Mesendoderm (in vitro differentiated cells): ENCODE data around the gene PASK.

ENCODE experiments used
- DNase-seq: peaks from one replicate; pipeline ENCODE4 v3.0.0; 2013
- H2AK5ac ChIP-seq: 2 replicates; pipeline ENCODE4 v1.6.1; 2013; ENCODE audit warnings: low read length, inconsistent platforms
- H2BK120ac ChIP-seq: 2 replicates; pipeline ENCODE4 v1.6.1; 2013; ENCODE audit warnings: low read depth, mild to moderate bottlenecking, low read length, moderate library complexity, mixed read lengths
- H2BK15ac ChIP-seq: replicated peaks from 2 replicates; pipeline ENCODE4 v1.6.1; 2013; ENCODE audit warnings: low read depth, mild to moderate bottlenecking, moderate library complexity
- H2BK5ac ChIP-seq: 2 replicates; pipeline ENCODE4 v1.6.1; 2013; ENCODE audit warnings: low read length, inconsistent platforms
- H3K18ac ChIP-seq: 2 replicates; pipeline ENCODE4 v1.6.1; 2013; ENCODE audit warnings: mild to moderate bottlenecking, low read length, mixed read lengths
- H3K23ac ChIP-seq: one replicate; pipeline ENCODE4 v1.6.1; 2013; ENCODE audit warnings: low read length
- H3K27ac ChIP-seq: 2 replicates; pipeline ENCODE4 v1.5.1; 2013; ENCODE audit warnings: low read depth, mild to moderate bottlenecking, inconsistent platforms, low read length, moderate library complexity
- H3K27me3 ChIP-seq: 2 replicates; pipeline ENCODE4 v1.6.1; 2013; ENCODE audit warnings: low read length, control low read depth, mild to moderate bottlenecking, inconsistent platforms; ENCODE audit not compliant: insufficient read depth, poor library complexity
- H3K36me3 ChIP-seq: 2 replicates; pipeline ENCODE4 v1.6.1; 2013; ENCODE audit warnings: low read length, inconsistent platforms; ENCODE audit not compliant: control insufficient read depth, insufficient read depth
- H3K4ac ChIP-seq: one replicate; pipeline ENCODE4 v1.6.1; 2013; ENCODE audit warnings: low read depth, mild to moderate bottlenecking, low read length, moderate library complexity
- H3K4me1 ChIP-seq: 2 replicates; pipeline ENCODE4 v1.6.1; 2013; ENCODE audit warnings: low read depth, low read length, inconsistent platforms; ENCODE audit not compliant: control insufficient read depth
- H3K4me2 ChIP-seq: 2 replicates; pipeline ENCODE4 v1.6.1; 2013; ENCODE audit warnings: low read length
- H3K4me3 ChIP-seq: 2 replicates; pipeline ENCODE4 v1.5.1; 2013; ENCODE audit warnings: mild to moderate bottlenecking, low read length
- H3K56ac ChIP-seq: one replicate; pipeline ENCODE4 v1.6.1; 2013; ENCODE audit warnings: low read length
- H3K79me1 ChIP-seq: 2 replicates; pipeline ENCODE4 v1.6.1; 2013; ENCODE audit warnings: low read length, inconsistent platforms
- H3K79me2 ChIP-seq: 2 replicates; pipeline ENCODE4 v1.6.1; 2013; ENCODE audit warnings: mild to moderate bottlenecking, low read length; ENCODE audit not compliant: control insufficient read depth, insufficient read depth
- H3K9ac ChIP-seq: 2 replicates; pipeline ENCODE4 v1.6.1; 2013; ENCODE audit warnings: low read length, inconsistent platforms
- H4K5ac ChIP-seq: one replicate; pipeline ENCODE4 v1.6.1; 2013; ENCODE audit warnings: low read length
- H4K8ac ChIP-seq: one replicate; pipeline ENCODE4 v1.6.1; 2013; ENCODE audit warnings: low read depth, mild to moderate bottlenecking, control low read depth, low read length, moderate library complexity
- WGBS: extraction: QIAGEN DNeasy Blood & Tissue Kit; methylation state at CpG from one replicate; pipeline ENCODE4 v1.1.7; 2013; ENCODE audit warnings: low lambda C conversion rate, missing lambda C conversion rate; ENCODE audit not compliant: insufficient coverage; ENCODE audit errors: extremely low coverage; 5-methylcytosine and 5-hydroxymethylcytosine counted together

Gene PASK

GRCh38 chr2:241068942-241069810 lies 80.1 kb downstream of the PASK start:
- Histone ChIP-seq H2BK5ac (no peak overlapping the region), H3K56ac (no peak overlapping the region), H3K4me3 (no peak overlapping the region), H3K79me1 (no peaks in the 10 kb centered on the region), H2BK120ac (no peak overlapping the region), H3K23ac (no peak overlapping the region), H3K36me3 (no peaks in the 10 kb centered on the region), H3K9ac (no peak overlapping the region), H3K18ac (no peak overlapping the region), H3K4me1 (no peaks in the 10 kb centered on the region), H3K4me2 (no peak overlapping the region), H3K27me3 (no peaks in the 10 kb centered on the region), H2AK5ac (no peak overlapping the region), H4K8ac (no peak overlapping the region), H3K79me2 (no peaks in the 10 kb centered on the region), H4K5ac (no peak overlapping the region), H3K4ac (no peak overlapping the region), H2BK15ac (no peak overlapping the region), H3K27ac (no peak overlapping the region)
- DNase-seq, result no peak
- no CpG with 5 or more reads among the region's 28 CpGs for WGBS

GRCh38 chr2:241068136-241068941 lies 80.9 kb downstream of the PASK start:
- Histone ChIP-seq H3K27me3 (no peaks in the 10 kb centered on the region), H3K4me2 (no peak overlapping the region), H3K18ac (no peak overlapping the region), H2BK15ac (no peak overlapping the region), H4K5ac (no peak overlapping the region), H3K36me3 (no peaks in the 10 kb centered on the region), H3K9ac (no peak overlapping the region), H3K79me1 (no peaks in the 10 kb centered on the region), H3K27ac (no peak overlapping the region), H3K4me1 (no peaks in the 10 kb centered on the region), H3K79me2 (no peaks in the 10 kb centered on the region), H4K8ac (no peak overlapping the region), H3K4ac (no peak overlapping the region), H3K56ac (no peak overlapping the region), H2AK5ac (no peak overlapping the region), H3K4me3 (no peak overlapping the region), H2BK5ac (no peak overlapping the region), H3K23ac (no peak overlapping the region), H2BK120ac (no peak overlapping the region)
- DNase-seq, result no peak
- WGBS, result no CpG with 5 or more reads among the region's 25 CpGs

GRCh38 chr2:241067501-241068135 lies 81.7 kb downstream of the PASK start:
- no peak overlapping the region for H3K4me3 ChIP-seq
- H2BK5ac ChIP-seq, result no peak overlapping the region
- H3K36me3 ChIP-seq, result no peaks in the 10 kb centered on the region
- WGBS, result no CpG with 5 or more reads among the region's 21 CpGs
- H3K27ac ChIP-seq, result no peak overlapping the region
- H3K23ac ChIP-seq, result no peak overlapping the region
- no peak overlapping the region for H3K4me2 ChIP-seq
- H2BK15ac ChIP-seq, result no peak overlapping the region
- H3K18ac ChIP-seq, result no peak overlapping the region
- H3K79me1 ChIP-seq, result no peaks in the 10 kb centered on the region
- no peak overlapping the region for H2BK120ac ChIP-seq
- no peak overlapping the region for H3K4ac ChIP-seq
- H3K4me1 ChIP-seq, result no peaks in the 10 kb centered on the region
- H3K79me2 ChIP-seq, result no peaks in the 10 kb centered on the region
- H4K8ac ChIP-seq, result no peak overlapping the region
- no peak for DNase-seq
- no peak overlapping the region for H4K5ac ChIP-seq
- H3K27me3 ChIP-seq, result no peaks in the 10 kb centered on the region
- H3K56ac ChIP-seq, result no peak overlapping the region
- no peak overlapping the region for H3K9ac ChIP-seq
- H2AK5ac ChIP-seq, result no peak overlapping the region

DNA sequence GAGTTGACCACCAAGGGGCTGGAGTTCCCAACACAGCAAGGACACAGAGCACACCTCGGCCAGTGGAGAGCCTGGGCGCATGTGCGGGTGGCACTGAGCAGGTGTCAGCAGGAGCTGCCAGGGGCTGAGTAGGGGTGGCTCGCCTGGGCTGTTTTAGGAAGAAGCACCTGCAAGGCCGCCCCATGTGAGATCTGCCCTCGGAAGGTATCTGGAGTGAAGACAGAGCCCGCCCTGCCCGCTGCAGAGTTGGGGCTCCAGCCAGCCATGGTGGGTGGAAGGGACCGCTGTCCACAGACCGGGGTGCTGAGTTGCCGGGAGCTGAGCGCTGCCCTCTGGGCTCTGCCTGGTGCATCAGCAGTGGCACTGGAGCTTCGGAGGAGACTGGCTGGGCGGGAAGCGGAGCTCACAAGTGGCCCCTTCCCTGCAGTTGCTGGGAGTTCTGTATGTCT lies 82.4 kb downstream of the PASK start:
- Histone ChIP-seq H3K79me2 (no peaks in the 10 kb centered on the region), H3K4ac (no peak overlapping the region), H3K4me3 (no peak overlapping the region), H3K18ac (no peak overlapping the region), H2BK15ac (no peak overlapping the region), H4K8ac (no peak overlapping the region), H3K27me3 (no peaks in the 10 kb centered on the region), H3K79me1 (no peaks in the 10 kb centered on the region), H2AK5ac (no peak overlapping the region), H3K4me2 (no peak overlapping the region), H3K36me3 (no peaks in the 10 kb centered on the region), H3K9ac (no peak overlapping the region), H2BK5ac (no peak overlapping the region), H3K27ac (no peak overlapping the region), H3K56ac (no peak overlapping the region), H3K4me1 (no peaks in the 10 kb centered on the region), H4K5ac (no peak overlapping the region), H2BK120ac (no peak overlapping the region), H3K23ac (no peak overlapping the region)
- peak; percentile 43 for DNase-seq
- no CpG with 5 or more reads among the region's 15 CpGs for WGBS

GRCh38 chr2:241066171-241066892 lies 82.9 kb downstream of the PASK start:
- H2BK5ac ChIP-seq, result no peak overlapping the region
- H2BK15ac ChIP-seq, result no peak overlapping the region
- H2BK120ac ChIP-seq, result no peak overlapping the region
- no peak overlapping the region for H3K4ac ChIP-seq
- no peak for DNase-seq
- no peaks in the 10 kb centered on the region for H3K79me2 ChIP-seq
- no peak overlapping the region for H3K56ac ChIP-seq
- H3K4me1 ChIP-seq, result no peaks in the 10 kb centered on the region
- H3K4me3 ChIP-seq, result no peak overlapping the region
- H3K79me1 ChIP-seq, result no peaks in the 10 kb centered on the region
- no peak overlapping the region for H3K23ac ChIP-seq
- H3K18ac ChIP-seq, result no peak overlapping the region
- H4K5ac ChIP-seq, result no peak overlapping the region
- no CpG with 5 or more reads among the region's 21 CpGs for WGBS
- H4K8ac ChIP-seq, result no peak overlapping the region
- no peaks in the 10 kb centered on the region for H3K36me3 ChIP-seq
- no peaks in the 10 kb centered on the region for H3K27me3 ChIP-seq
- H3K4me2 ChIP-seq, result no peak overlapping the region
- H3K9ac ChIP-seq, result no peak overlapping the region
- no peak overlapping the region for H3K27ac ChIP-seq
- no peak overlapping the region for H2AK5ac ChIP-seq
